Suprapubic skin (tissue), 3 donors: ENCODE data around the gene TMEM170A.

Experiments
- CTCF ChIP-seq, 2 donors: fragments of 200-600 bp in 1 of 2; fragments of 450-650 bp in 1 of 2; sonication (generic) in 1 of 2; IDR thresholded peaks; one replicate each; pipeline ENCODE4 v1.5.1; 2016 to 2019; ENCODE audit warnings: antibody characterized with exemption in 2 of 2, mild to moderate bottlenecking in 1 of 2, moderate library complexity in 1 of 2
- POLR2A ChIP-seq, 2 donors: fragments of 450-650 bp; IDR thresholded peaks; one replicate each; pipeline ENCODE4 v1.6.1; 2017; ENCODE audit warnings: antibody characterized with exemption in 2 of 2, mild to moderate bottlenecking in 2 of 2, moderate library complexity in 2 of 2

GRCh38 chr16:75497558-75497957 is 33.1 kb upstream of the TMEM170A start:
- TF ChIP-seq POLR2A (IDR thresholded peaks at IDR 0.05) (no peak), CTCF (IDR thresholded peaks at IDR 0.05) (no peak)
